ENCODE data around the gene DMXL1.

- TF ChIP-seq CTCF (IDR thresholded peaks at IDR 0.05; ENCODE audit: low read depth, low read length) (no peak), POLR2A (IDR thresholded peaks at IDR 0.05; ENCODE audit: extremely low read depth, insufficient read length) (no peak)
Measured at GRCh38 chr5:119131530-119132304, 60.8 kb downstream of the DMXL1 start.

Data from NB4 (cell line).